GM18505 (cell line): ENCODE measurements around the gene MEGF8.

Experiments used
- ATAC-seq: cut with Tn5 transposase; IDR thresholded peaks from one replicate; pipeline ENCODE4 v1.9.1; 2021; ENCODE audit not compliant: unreplicated experiment
- POLR2A ChIP-seq: IDR thresholded peaks from 4 replicates; pipeline ENCODE4 v1.6.1; 2011; ENCODE audit warnings: borderline replicate concordance; ENCODE audit not compliant: insufficient read depth, insufficient read length; ENCODE audit errors: extremely low read depth

MEGF8 gene

GRCh38 chr19:42303101-42303464, 22.4 kb upstream of the MEGF8 start:
- no peak for TF ChIP-seq POLR2A
- no peak for ATAC-seq

DNA sequence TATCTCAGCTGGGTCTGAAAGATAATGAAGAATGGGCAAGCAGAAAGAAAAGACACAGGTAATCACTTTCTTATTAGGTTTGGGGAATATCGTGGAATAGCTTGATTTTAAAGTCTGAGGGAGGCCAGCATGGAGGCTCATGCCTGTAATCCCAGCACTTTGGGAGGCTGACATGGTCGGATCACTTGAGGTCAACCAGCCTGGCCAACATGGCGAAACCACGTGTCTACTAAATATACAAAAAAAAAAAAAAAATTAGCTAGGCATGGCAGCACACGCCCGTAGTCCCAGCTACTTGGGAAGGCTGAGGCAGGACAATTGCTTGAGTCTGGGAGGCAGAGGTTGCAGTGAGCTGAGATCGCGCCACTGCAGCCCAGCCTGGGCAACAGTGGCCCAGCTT, 21.6 kb upstream of the MEGF8 start:
- TF ChIP-seq POLR2A, result no peak
- no peak for ATAC-seq

GRCh38 chr19:42306646-42307045, 18.8 kb upstream of the MEGF8 start:
- ATAC-seq, result no peak
- no peak for TF ChIP-seq POLR2A

- ATAC-seq, result no peak
Observed at GRCh38 chr19:42309686-42310085, 15.7 kb upstream of the MEGF8 start.

DNA sequence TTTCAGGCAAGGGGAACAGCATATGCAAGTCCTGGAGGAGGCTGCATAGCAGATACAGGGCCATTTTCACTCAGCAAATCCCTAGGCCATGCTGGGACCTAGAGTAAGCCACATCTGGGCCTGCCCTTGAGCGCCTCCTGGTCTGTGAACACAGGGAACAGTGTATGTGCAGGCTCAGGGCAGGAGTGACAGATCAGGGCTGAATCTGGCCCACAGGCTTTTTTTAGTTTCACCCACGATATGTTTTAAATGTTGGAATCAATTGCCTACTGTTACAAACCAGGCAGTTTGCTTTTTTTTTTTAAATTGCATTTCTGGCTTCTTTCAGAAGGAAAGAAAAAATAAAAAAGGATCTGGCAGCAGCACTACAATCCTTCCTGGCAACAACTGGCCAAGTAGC, 13.8 kb upstream of the MEGF8 start:
- ATAC-seq, result no peak
- TF ChIP-seq POLR2A, result no peak

More at GRCh38 chr19:42309686-42310085, 15.7 kb upstream of the MEGF8 start:
- no peak for TF ChIP-seq POLR2A

GRCh38 chr19:42312370-42312769, 13.1 kb upstream of the MEGF8 start:
- TF ChIP-seq POLR2A, result no peak
- no peak for ATAC-seq

GRCh38 chr19:42313096-42313839, 12.2 kb upstream of the MEGF8 start, which contains the start of gene TMEM145:
TSS of gene TMEM145 (plus strand) at chr19:42313309. CDS start at chr19:42313377, 68 bp downstream.
- no peak for TF ChIP-seq POLR2A
- ATAC-seq, result no peak

DNA sequence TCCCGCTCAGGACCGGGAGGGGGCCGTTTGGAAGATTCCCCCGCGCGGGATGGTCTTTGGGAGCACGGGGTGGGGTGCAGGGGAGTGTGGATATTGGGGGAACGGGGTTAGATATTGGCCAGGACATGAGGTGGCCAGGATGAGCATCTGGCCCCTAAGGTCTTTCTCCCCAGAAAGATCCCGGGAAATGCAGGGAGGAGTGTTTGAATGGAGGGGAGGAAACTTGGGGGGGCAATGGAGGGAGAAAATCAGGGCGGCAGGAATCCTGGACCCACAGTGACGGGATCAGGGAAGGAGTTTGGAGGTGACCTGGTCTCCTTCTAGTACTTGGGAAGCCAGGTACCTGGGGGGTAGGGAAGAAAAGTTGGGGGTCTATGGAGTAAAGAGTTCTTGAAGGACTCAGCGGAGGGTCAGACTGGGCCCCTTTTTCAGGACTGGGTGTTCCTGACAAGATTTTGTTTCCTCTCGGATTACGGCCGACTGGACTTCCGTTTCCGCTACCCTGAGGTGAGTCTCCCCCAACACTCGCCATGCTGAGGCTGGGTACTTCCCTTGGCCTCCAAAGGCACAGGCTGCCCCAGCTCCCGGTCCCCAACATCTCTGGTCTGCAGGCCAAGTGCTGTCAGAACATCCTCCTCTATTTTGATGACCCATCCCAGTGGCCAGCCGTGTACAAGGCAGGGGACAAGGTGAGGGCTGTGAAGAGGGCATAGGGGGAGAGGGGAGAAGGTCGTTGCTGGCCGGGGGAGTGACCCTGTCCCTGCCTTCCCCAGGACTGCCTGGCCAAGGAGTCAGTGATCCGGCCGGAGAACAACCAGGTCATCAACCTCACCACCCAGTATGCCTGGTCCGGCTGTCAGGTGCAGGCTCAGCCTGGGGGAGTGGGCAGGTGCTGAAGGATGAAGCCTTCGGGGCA, 11.3 kb upstream of the MEGF8 start:
- TF ChIP-seq POLR2A, result no peak

DNA sequence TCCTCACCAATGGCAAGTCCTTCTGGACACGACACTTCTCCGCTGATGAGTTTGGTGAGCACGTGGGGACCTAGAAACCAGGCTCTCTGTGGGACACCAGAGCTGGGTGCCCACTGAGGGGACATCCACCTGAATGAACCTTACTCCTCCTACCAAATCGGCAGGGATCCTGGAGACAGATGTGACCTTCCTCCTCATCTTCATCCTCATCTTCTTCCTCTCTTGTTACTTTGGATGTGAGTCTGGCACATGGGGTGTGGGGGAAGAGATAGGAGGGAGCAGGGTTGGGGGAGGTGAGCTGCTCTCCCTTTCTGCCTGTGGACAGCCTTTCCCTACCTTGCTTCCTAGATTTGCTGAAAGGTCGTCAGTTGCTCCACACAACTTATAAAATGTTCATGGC, 10.4 kb upstream of the MEGF8 start:
- no peak for TF ChIP-seq POLR2A

More for the DNA sequence above, 11.3 kb upstream of the MEGF8 start:
- ATAC-seq, result no peak

DNA sequence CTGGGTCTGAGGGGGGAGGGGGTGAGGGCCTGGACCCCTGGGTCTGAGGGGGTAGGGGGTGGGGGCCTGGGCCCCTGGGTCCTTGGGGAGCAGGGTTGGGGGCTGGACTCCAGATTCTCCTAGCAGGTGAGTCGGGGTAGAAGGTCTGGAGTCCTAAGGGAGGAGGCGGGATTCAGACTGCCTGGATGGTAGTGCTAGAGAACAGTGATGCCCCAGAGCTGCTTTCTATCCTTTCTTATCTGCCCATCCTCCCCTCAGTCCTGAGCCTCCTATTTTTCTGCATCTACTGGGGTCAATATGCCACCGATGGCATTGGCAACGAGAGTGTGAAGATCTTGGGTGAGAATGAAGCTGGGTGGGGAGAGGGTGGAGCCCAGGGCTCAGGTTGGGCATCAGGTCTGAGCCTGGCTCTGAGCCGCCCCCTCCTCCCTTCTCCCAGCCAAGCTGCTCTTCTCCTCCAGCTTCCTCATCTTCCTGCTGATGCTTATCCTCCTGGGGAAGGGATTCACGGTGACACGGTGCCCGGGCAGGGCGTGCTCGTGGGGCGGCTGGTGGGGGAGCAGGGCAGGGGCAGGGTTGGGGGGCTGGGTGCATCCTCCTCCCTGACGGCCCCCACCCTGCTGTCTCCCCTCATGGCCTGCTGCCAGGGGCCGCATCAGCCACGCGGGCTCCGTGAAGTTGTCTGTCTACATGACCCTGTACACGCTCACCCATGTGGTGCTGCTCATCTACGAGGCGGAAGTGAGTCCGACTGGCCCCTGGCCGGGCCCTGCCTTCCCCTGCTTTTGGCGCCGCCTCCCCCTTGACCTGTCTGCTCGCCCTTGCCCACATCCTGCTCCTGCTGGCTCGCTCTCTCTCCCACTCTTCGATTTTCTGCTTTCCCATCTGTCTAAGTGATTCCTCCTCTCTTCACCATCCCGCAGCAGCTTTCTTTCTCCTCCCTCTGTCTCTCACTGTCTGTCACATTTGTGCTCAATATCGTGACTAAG, 8.9 kb upstream of the MEGF8 start:
- no peak for ATAC-seq
- peak; percentile 71 for TF ChIP-seq POLR2A

More for the DNA sequence above, 10.4 kb upstream of the MEGF8 start:
- no peak for ATAC-seq

- TF ChIP-seq POLR2A, result no peak
- no peak for ATAC-seq
Observed at GRCh38 chr19:42317535-42317934, 7.9 kb upstream of the MEGF8 start.

- TF ChIP-seq POLR2A, result no peak
- no peak for ATAC-seq
Observed at GRCh38 chr19:42322305-42322704, 3.1 kb upstream of the MEGF8 start.

DNA sequence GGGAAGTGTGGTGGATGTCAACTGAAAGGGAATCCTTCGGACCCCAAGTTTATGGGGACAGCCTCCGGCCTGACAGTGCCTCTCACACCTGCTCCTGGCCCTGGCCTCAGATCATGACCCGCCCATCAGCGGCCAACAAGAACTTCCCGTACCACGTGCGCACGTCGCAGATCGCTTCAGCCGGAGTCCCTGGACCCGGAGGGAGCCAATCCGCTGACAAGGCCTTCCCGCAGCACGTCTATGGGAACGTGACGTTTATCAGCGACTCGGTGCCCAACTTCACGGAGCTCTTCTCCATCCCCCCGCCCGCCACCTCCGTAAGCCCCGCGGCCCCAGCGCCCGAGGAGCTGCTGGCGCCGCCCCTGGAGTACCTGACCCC, 2.0 kb upstream of the MEGF8 start:
- no peak for ATAC-seq
- TF ChIP-seq POLR2A, result no peak
